GM12865 (cell line): ENCODE measurements around the gene RALGAPA1.

ENCODE experiments used
- DNase-seq: peaks from one replicate; pipeline ENCODE4 v3.0.0; 2010; ENCODE audit warnings: low read depth
- H3K4me3 ChIP-seq: 2 replicates; pipeline ENCODE4 v1.5.1; 2011; ENCODE audit warnings: mild to moderate bottlenecking, low read depth, low read length, control low read depth
- TF ChIP-seq, protein P1 (sequence below): IDR thresholded peaks from 2 replicates; pipeline ENCODE4 v1.5.1; 2011; ENCODE audit warnings: low read length, control low read depth, low read depth, inconsistent platforms; ENCODE audit not compliant: insufficient read depth; ENCODE audit errors: missing control alignments

RALGAPA1 gene

GRCh38 chr14:35576856-35577255 lies 232.2 kb downstream of the RALGAPA1 start:
- no peak for DNase-seq
- TF ChIP-seq, protein P1, sequence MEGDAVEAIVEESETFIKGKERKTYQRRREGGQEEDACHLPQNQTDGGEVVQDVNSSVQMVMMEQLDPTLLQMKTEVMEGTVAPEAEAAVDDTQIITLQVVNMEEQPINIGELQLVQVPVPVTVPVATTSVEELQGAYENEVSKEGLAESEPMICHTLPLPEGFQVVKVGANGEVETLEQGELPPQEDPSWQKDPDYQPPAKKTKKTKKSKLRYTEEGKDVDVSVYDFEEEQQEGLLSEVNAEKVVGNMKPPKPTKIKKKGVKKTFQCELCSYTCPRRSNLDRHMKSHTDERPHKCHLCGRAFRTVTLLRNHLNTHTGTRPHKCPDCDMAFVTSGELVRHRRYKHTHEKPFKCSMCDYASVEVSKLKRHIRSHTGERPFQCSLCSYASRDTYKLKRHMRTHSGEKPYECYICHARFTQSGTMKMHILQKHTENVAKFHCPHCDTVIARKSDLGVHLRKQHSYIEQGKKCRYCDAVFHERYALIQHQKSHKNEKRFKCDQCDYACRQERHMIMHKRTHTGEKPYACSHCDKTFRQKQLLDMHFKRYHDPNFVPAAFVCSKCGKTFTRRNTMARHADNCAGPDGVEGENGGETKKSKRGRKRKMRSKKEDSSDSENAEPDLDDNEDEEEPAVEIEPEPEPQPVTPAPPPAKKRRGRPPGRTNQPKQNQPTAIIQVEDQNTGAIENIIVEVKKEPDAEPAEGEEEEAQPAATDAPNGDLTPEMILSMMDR = no peak
- H3K4me3 ChIP-seq = no peak overlapping the region

DNA sequence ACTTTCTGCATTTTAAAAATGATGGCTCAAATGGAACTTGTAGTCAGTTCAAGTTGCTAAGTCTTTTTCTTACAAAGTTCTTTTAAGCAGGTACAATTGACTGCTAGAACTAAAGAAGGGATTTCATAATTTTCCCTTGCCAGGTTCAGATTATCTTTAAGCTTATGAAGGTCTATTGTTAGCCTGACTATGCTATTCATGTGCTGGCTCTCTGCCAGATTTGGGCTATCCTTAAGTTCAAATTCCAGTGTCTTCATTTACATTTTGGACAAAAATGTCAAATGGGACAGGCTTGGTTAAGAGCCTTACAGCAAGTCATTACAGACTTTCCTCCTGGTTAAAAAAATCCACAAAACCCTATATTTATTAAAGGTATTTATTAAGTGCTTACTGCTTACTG lies 232.8 kb downstream of the RALGAPA1 start:
- no peak overlapping the region for H3K4me3 ChIP-seq
- DNase-seq = no peak
- TF ChIP-seq, protein P1 = no peak

- no peak for DNase-seq
- TF ChIP-seq, protein P1 = no peak
- no peak overlapping the region for H3K4me3 ChIP-seq
Observed at GRCh38 chr14:35573911-35574310, 235.2 kb downstream of the RALGAPA1 start.

GRCh38 chr14:35571598-35571997 lies 237.5 kb downstream of the RALGAPA1 start:
- peak; percentile 5 for DNase-seq
- no peak overlapping the region for H3K4me3 ChIP-seq
- TF ChIP-seq, protein P1 = no peak

DNA sequence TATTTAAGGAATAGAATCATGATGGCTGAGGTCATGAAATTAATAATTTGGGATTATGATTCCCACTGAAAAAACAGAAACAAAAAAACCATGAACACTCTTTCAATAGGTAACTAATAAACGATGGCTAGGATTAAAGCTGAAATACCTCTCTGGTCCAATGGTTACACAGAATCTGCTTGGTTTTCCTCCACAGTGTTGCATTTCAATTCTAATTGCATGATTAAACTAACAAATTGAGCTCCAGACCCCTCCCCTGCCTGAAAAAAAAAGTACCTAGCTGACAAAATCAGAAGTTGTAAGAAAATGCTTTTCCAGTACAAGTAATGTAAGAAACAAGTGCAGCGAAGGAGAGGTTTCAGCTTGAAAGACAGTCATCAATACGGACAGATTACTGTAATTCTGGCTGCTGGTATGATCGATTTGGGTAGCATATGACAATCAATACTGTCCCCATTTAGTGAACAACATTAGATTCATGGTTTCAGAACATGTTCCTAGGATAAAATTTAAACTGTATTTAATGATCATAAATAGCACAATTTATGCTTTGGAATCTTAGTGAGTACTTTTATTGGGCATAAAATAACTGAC lies 243.1 kb downstream of the RALGAPA1 start:
- H3K4me3 ChIP-seq = no peak overlapping the region
- TF ChIP-seq, protein P1 = no peak
- DNase-seq = no peak

- TF ChIP-seq, protein P1 = no peak
- no peak for DNase-seq
- H3K4me3 ChIP-seq = no peak overlapping the region
Observed at GRCh38 chr14:35558680-35559079, 250.4 kb downstream of the RALGAPA1 start.

DNA sequence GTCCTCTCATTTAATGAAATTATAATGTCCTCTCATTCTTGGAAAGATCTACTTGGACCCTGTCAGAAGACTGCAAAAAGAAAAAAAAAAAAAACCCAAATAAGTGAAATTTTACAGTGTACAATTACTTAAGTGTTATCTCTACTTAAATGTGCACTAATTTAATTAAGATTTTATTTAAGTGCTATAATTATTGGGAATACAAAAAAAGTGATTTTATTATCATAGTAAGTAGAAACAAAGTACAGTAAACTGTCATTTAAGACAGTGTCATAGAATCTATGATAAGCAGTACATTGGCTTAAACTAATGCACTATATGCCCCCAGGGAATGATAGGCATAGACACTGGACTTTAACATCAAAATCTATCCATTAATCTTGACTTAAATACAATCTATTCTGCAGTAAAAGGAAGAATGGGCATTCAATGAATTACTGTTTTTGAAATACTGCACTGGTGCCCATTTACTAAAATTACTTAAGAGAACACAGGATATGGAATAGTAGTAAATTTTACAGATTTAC lies 251.8 kb downstream of the RALGAPA1 start:
- no peak for DNase-seq
- TF ChIP-seq, protein P1 = no peak
- no peak overlapping the region for H3K4me3 ChIP-seq
